Measurements from ENCODE around the gene A1BG.

The A1BG gene

GRCh38 chr19:58346961-58347929 is 6.0 kb downstream of the A1BG start:
- peak; percentile 97 for DNase-seq (ENCODE audit: low spot score)
- no peak for TF ChIP-seq CTCF (IDR thresholded peaks at IDR 0.05; ENCODE audit: extremely low read depth, insufficient read depth, missing control alignments)
- in situ Hi-C loops (cut with MboI; ENCODE audit: low pct_unique_long_range_greater_than_20kb, low sequenced_read_pairs, unreplicated experiment): no loop called here

- DNase-seq (ENCODE audit: low spot score): no peak
- in situ Hi-C loops (cut with MboI; ENCODE audit: low pct_unique_long_range_greater_than_20kb, low sequenced_read_pairs, unreplicated experiment): no loop called here
- no peak for TF ChIP-seq CTCF (IDR thresholded peaks at IDR 0.05; ENCODE audit: extremely low read depth, insufficient read depth, missing control alignments)
These were observed 7.7 kb downstream of the A1BG start for GRCh38 chr19:58345558-58345957.

DNA sequence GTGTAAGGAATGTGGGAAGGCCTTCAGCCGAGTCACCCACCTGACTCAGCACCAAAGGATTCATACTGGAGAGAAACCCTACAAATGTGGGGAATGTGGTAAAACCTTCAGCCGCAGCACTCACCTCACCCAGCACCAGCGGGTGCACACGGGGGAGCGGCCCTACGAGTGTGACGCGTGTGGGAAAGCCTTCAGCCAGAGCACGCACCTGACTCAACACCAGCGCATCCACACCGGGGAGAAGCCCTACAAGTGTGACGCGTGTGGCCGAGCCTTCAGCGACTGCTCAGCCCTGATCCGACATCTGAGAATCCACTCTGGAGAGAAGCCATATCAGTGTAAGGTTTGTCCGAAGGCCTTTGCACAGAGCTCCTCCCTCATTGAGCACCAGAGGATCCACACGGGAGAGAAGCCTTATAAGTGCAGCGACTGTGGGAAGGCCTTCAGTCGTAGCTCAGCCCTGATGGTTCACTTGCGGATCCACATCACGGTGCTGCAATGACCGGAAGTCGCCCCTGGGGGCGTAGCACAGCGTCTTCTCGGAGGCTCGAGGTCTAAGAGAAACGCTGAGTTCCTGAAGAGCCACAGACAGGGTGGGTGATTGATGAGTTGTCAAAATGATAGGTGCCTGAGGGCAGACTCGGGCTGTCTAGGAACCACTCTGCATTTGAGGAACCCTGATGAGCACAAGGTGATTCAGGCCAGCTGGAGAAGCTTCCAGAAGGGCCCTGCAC is 14.3 kb downstream of the A1BG start:
- TF ChIP-seq CTCF (IDR thresholded peaks at IDR 0.05; ENCODE audit: extremely low read depth, insufficient read depth, missing control alignments): no peak
- in situ Hi-C loops (cut with MboI; ENCODE audit: low pct_unique_long_range_greater_than_20kb, low sequenced_read_pairs, unreplicated experiment): no loop called here
- no peak for DNase-seq (ENCODE audit: low spot score)

GRCh38 chr19:58338336-58338735 is 15.0 kb downstream of the A1BG start:
- no peak for DNase-seq (ENCODE audit: low spot score)
- in situ Hi-C loops (cut with MboI; ENCODE audit: low pct_unique_long_range_greater_than_20kb, low sequenced_read_pairs, unreplicated experiment): no loop called here
- no peak for TF ChIP-seq CTCF (IDR thresholded peaks at IDR 0.05; ENCODE audit: extremely low read depth, insufficient read depth, missing control alignments)

- in situ Hi-C loops (cut with MboI; ENCODE audit: low pct_unique_long_range_greater_than_20kb, low sequenced_read_pairs, unreplicated experiment): no loop called here
- TF ChIP-seq CTCF (IDR thresholded peaks at IDR 0.05; ENCODE audit: extremely low read depth, insufficient read depth, missing control alignments): no peak
- no peak for DNase-seq (ENCODE audit: low spot score)
These were observed 16.5 kb downstream of the A1BG start for GRCh38 chr19:58336820-58337219.

DNA sequence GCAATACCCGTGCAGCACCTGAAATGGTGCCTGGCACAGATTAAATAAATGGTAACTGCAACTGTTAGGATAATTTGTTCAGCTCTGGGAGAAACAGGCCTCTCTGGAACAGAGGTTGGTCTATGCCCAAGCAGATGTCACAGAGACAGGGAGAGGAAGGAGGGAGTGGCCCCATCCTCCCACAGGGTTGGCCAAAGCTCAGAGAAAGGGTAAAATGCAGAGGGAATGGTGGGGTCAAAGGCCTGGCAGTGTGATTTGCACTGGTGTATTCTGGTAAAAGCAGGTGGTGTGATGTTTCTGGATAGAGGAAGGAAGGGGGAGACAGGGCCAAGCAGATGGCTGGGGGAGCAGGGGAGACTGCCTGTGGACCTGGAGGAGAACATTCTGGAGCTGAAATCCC is 17.1 kb downstream of the A1BG start:
- DNase-seq (ENCODE audit: low spot score): no peak
- TF ChIP-seq CTCF (IDR thresholded peaks at IDR 0.05; ENCODE audit: extremely low read depth, insufficient read depth, missing control alignments): no peak
- in situ Hi-C loops (cut with MboI; ENCODE audit: low pct_unique_long_range_greater_than_20kb, low sequenced_read_pairs, unreplicated experiment): no loop called here
